A673 (cell line): ENCODE data around the gene UNC45A. TPM values are rescaled to one million over a fixed set of nuclear protein-coding genes. Genes with fewer than 3 reads are reported as not detected.
"Not testable (repeated sequence)": the region's sequence is repeated elsewhere in the genome, so short reads cannot be mapped to it uniquely, and the experiment has no call there.

Experiments used
- BruUV-seq: library from RNA; stranded (reverse); fragments of 400-500 nt; replicated peaks from 2 replicates; lab custom pipeline; 2021; lab: Mats Ljungman, UMichigan
- CTCF ChIA-PET: fragments of 300-600 bp; sonication (Branson Sonifier 250); formaldehyde crosslinking; loops from one replicate; lab custom pipeline; 2022; ENCODE audit warnings: antibody characterized with exemption; lab: Charles Lee
- POLR2A ChIA-PET: fragments of 300-600 bp; sonication (Branson Sonifier 250); formaldehyde crosslinking; loops from one replicate; lab custom pipeline; 2022; ENCODE audit warnings: antibody characterized with exemption; ENCODE audit not compliant: low non-redundant PET; lab: Charles Lee
- DNase-seq: peaks from one replicate; pipeline ENCODE4 v3.0.0-alpha.2; 2015; ENCODE audit warnings: low spot score
- H3K27ac ChIP-seq: fragments of 200-600 bp; sonication (generic); 2 replicates; pipeline ENCODE4 v1.5.1; 2016; ENCODE audit warnings: mixed run types, low read depth, mild to moderate bottlenecking, mixed read lengths, antibody characterized with exemption, low read length; ENCODE audit not compliant: poor library complexity, severe bottlenecking
- H3K27me3 ChIP-seq: fragments of 200-600 bp; sonication (generic); replicated peaks from 2 replicates; pipeline ENCODE4 v1.6.1; 2017; ENCODE audit warnings: mixed run types, low read depth, mild to moderate bottlenecking, mixed read lengths, antibody characterized with exemption, low read length; ENCODE audit not compliant: insufficient read depth, poor library complexity
- H3K36me3 ChIP-seq: fragments of 200-600 bp; sonication (generic); 2 replicates; pipeline ENCODE4 v1.6.1; 2016; ENCODE audit warnings: mixed run types, mild to moderate bottlenecking, mixed read lengths, antibody characterized with exemption, low read length; ENCODE audit not compliant: insufficient read depth, poor library complexity, severe bottlenecking
- H3K4me1 ChIP-seq: fragments of 200-600 bp; sonication (generic); 2 replicates; pipeline ENCODE4 v1.6.1; 2017; ENCODE audit warnings: mixed run types, mild to moderate bottlenecking, mixed read lengths, antibody characterized with exemption, low read length; ENCODE audit not compliant: insufficient read depth, poor library complexity, severe bottlenecking
- H3K4me3 ChIP-seq: fragments of 200-600 bp; sonication (generic); 2 replicates; pipeline ENCODE4 v1.5.1; 2016; ENCODE audit warnings: low read depth, mixed run types, mild to moderate bottlenecking, mixed read lengths, low read length; ENCODE audit not compliant: poor library complexity, severe bottlenecking
- H3K9me3 ChIP-seq: fragments of 200-600 bp; sonication (generic); 2 replicates; pipeline ENCODE4 v1.6.1; 2016; ENCODE audit warnings: mixed run types, low read depth, mild to moderate bottlenecking, mixed read lengths, antibody characterized with exemption, low read length; ENCODE audit not compliant: poor library complexity, severe bottlenecking
- CTCF ChIP-seq: fragments of 300-800, 200-600 bp; sonication (generic); conservative IDR thresholded peaks from 2 replicates; pipeline ENCODE4 v1.5.1; 2017; ENCODE audit warnings: low read depth, mild to moderate bottlenecking, antibody characterized with exemption, low read length, moderate library complexity, mixed read lengths
- EZH2 ChIP-seq: fragments of 200-600 bp; sonication (generic); IDR thresholded peaks from 2 replicates; pipeline ENCODE4 v1.6.1; 2017; ENCODE audit warnings: borderline replicate concordance, low read depth, mild to moderate bottlenecking, mixed read lengths, antibody characterized with exemption, low read length; ENCODE audit not compliant: poor library complexity, severe bottlenecking
- intact Hi-C: fragments of 100-400 bp; cut with micrococcal nuclease; formaldehyde crosslinking; loops from one replicate; pipeline ENCODE4 v1.10.0; 2022; ENCODE audit not compliant: unreplicated experiment
- total RNA-seq: library from RNA; stranded (reverse); gene quantifications from 2 replicates; pipeline ENCODE4 v1.2.3, GENCODE V29; 2021

The UNC45A gene
- total RNA-seq, 1 experiment from 2014 or later = 74.4 TPM

DNA sequence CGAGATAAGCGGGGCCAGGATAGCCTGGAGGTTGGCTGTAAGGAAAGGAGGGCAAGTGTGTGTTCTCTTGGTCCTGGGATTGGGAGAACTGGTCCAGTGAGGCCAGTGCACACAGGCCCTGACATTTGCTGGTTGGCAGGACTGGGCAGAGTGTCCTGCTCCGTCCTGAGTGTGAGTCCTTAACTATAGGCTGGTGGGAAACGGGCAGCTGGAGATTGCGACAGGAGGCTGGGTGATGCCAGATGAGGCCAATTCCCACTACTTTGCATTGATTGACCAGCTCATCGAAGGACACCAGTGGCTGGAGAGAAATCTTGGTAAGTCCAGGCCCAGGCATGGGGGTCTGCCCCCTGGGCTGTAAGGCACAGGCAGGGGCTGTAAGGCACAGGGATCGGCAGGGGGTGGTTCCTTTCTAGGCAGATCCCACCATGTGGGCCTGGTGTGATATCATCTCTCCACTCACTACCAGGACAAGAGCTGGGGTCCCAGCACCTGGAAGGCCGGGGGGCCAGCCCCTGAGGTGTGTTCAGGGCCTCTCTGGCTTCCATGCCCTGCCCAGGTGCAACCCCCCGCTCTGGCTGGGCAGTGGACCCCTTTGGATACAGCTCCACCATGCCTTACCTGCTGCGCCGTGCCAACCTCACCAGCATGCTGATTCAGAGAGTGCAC, 28.8 kb upstream of the UNC45A start:
- no peaks in the 10 kb centered on the region for H3K27me3 ChIP-seq
- intact Hi-C loops = loop anchor here (10.0 kb wide), 1 partner anchor 368 kb away; no protein-coding TSS in a partner anchor
- H3K36me3 ChIP-seq = peaks cover 56% of the 10 kb centered on the region
- CTCF ChIA-PET = no interaction called here
- no peak for TF ChIP-seq CTCF
- no peak for TF ChIP-seq EZH2
- no peak for DNase-seq
- H3K4me1 ChIP-seq = peaks cover 10% of the 10 kb centered on the region
- no peaks in the 10 kb centered on the region for H3K9me3 ChIP-seq
- POLR2A ChIA-PET = no interaction called here
- no peak overlapping the region for H3K4me3 ChIP-seq
- BruUV-seq = no TSS peak
- H3K27ac ChIP-seq = no peak overlapping the region

DNA sequence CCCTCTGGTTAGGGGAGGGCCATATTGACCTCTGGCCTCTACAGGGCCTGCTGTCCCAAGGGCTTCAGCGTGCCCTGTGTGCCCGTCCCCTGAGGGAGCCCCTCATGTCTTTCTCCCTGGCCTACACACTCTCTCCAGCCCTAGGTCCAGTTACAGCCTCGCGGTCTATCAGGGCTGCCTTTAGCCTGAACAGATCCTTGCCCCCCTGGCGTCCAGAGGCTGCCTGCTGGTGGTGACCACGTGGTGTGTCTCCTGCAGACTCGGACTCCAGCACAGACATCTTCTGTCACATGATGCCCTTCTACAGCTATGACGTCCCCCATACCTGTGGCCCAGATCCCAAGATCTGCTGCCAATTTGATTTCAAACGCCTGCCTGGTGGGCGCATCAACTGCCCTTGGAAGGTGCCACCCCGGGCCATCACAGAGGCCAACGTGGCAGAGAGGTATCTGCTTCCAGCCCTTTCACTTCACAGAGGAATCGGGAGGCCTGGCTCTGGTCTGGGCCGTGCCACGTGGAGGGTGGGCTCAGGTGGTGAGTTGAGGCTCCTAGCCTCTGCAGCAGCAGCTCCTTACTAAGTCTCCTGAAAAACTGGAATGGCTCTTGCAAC, 27.9 kb upstream of the UNC45A start:
- Histone ChIP-seq H3K9me3 (no peaks in the 10 kb centered on the region), H3K36me3 (peaks cover 64% of the 10 kb centered on the region), H3K27ac (no peak overlapping the region), H3K4me3 (no peak overlapping the region), H3K4me1 (peaks cover 5% of the 10 kb centered on the region), H3K27me3 (no peaks in the 10 kb centered on the region)
- DNase-seq = no peak
- POLR2A ChIA-PET = no interaction called here
- CTCF ChIA-PET = no interaction called here
- intact Hi-C loops = loop anchor here (10.0 kb wide), 1 partner anchor 368 kb away; no protein-coding TSS in a partner anchor
- TF ChIP-seq EZH2 = no peak
- TF ChIP-seq CTCF = no peak
- BruUV-seq = no TSS peak

GRCh38 chr15:90907838-90908507, 27.1 kb upstream of the UNC45A start:
- H3K27me3 ChIP-seq = no peaks in the 10 kb centered on the region
- H3K27ac ChIP-seq = no peak overlapping the region
- no peak for TF ChIP-seq CTCF
- no peak for TF ChIP-seq EZH2
- H3K36me3 ChIP-seq = peaks cover 72% of the 10 kb centered on the region
- intact Hi-C loops = loop anchor here (10.0 kb wide), 1 partner anchor 367 kb away; no protein-coding TSS in a partner anchor
- ChIA-PET POLR2A (no interaction called here), CTCF (no interaction called here)
- no peak for DNase-seq
- H3K9me3 ChIP-seq = no peaks in the 10 kb centered on the region
- BruUV-seq = no TSS peak
- H3K4me1 ChIP-seq = peaks cover 5% of the 10 kb centered on the region
- H3K4me3 ChIP-seq = no peak overlapping the region

DNA sequence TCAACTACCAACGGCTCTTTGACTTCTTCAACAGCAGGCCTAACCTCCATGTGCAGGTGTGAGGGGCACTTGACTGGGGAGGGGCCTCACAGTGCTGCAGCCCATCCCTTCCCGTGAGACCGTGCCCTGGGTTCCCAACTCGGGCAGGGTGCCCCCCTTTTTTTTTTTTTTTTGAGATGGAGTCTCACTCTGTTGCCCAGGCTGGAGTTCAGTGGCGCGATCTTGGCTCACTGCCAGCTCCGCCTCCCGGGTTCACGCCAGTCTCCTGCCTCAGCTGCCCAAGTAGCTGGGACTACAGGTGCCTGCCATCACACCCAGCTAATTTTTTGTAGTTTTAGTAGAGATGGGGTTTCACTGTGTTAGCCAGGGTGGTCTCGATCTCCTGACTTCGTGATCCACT, 25.6 kb upstream of the UNC45A start:
- intact Hi-C loops = loop anchor here (10.0 kb wide), 1 partner anchor 365 kb away; no protein-coding TSS in a partner anchor
- CTCF ChIA-PET, H3K4me1 ChIP-seq, H3K9me3 ChIP-seq, H3K27ac ChIP-seq, POLR2A ChIA-PET, H3K27me3 ChIP-seq, H3K4me3 ChIP-seq, BruUV-seq, DNase-seq: not testable (repeated sequence)
- H3K36me3 ChIP-seq = peaks cover 85% of the 10 kb centered on the region
